ENCODE measurements around the gene OSGEPL1.
A peak's percentile ranks its signal among the peaks of the same experiment; 100 is the strongest.
"Not testable (repeated sequence)": the region's sequence is repeated elsewhere in the genome, so short reads cannot be mapped to it uniquely, and the experiment has no call there.

Gene OSGEPL1, protein sequence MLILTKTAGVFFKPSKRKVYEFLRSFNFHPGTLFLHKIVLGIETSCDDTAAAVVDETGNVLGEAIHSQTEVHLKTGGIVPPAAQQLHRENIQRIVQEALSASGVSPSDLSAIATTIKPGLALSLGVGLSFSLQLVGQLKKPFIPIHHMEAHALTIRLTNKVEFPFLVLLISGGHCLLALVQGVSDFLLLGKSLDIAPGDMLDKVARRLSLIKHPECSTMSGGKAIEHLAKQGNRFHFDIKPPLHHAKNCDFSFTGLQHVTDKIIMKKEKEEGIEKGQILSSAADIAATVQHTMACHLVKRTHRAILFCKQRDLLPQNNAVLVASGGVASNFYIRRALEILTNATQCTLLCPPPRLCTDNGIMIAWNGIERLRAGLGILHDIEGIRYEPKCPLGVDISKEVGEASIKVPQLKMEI
- total RNA-seq, result 5.3 to 16.4 reads per million in 2 donors

DNA sequence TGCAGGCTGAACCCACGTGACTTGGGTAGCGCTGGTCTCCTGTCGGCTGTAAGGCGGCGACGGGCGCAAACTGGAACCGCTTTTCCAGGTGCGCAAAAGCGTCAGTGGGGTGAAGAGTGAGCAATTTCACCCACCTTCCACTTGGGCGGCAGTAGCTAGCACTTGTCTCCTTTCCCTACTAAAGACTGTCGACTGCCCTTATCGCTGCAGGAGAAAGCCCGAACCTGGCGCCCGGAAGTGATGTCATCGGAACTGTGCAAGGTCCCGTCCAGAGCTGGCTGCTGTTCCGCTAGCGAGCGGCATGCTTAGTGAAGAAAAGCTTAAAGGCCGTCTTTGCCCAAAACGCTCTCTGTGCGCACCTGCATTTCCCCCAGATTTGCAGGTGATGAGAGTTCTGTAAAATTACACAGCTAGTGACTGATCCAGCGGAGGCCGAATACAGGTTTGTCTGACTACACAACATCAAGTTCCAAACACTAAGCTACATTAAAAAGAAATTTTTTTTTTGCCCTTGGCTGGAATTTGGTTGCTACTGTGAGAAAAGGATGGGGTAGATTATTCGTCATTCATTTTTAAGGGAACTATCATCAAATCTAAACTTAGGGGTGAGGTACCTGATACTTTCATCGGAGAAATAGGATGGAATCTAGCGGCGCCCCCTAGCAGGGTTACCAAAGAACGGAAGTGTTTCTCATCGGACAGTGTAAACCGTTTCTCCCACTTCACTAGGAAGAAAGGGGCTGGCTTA, at the start of gene OSGEPL1:
Gene OSGEPL1, minus strand, starts transcription at position 242 of the 748 bp plus-strand sequence. CDS start 1,152 bp downstream, outside the sequence.
- peak; percentile 87 for DNase-seq

DNA sequence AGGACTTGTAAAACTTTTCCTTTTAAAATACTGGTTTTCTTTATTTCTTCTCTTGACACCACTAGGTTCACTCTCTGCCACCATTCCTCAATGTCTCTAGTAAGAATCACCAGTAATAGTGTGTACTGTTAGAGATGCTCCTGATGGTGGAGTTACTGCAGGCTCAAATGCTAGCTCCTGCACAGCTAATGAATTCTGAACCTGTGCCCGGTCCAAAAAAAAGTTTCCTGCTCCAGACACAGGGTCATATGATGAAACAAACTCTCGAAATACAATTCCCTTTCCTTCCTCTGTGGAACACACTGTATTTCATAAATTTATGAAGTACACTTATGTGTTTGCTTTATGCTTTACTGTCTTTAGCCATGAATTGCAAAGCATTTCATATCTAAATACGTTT, 40.8 kb upstream of the OSGEPL1 start:
- no peak for DNase-seq

GRCh38 chr2:189802396-189802912, 39.9 kb upstream of the OSGEPL1 start:
- no peak for DNase-seq

DNA sequence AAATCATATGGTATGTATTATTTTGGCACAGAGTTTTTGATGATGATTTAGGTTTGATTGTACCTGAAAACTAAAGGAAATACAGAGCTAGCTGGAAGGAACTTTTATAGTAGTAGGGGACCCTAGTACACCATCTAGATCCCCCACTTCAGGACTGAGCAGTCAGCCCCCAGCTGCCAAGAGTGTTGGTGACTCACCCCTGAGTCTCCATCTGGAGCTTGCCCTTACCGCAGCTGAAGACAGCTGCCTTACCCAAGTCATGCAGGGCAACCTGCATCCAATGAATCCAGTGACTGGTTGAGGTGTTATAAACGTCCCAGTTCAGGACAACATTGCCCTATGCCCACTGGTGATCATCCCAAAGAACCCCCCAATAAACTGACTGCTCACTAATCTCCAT, 36.9 kb upstream of the OSGEPL1 start:
- DNase-seq, result no peak

DNA sequence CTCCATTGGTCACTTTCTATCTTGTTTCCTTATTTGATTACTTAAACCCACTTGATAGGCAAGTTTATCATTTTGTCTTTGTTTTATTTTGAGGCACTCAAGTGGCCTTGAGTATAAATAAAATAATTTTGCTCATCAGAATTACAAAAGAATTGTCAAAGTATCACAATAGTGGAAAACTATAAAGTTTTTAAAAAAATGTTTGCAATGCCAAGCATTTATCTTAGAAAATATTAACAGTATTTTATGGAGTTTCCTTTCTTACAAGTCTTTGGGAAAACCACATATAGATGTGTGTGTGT, 36.4 kb upstream of the OSGEPL1 start:
- DNase-seq, result no peak

- no peak for DNase-seq
Measured at GRCh38 chr2:189798312-189799029, 35.9 kb upstream of the OSGEPL1 start.

- no peak for DNase-seq
Measured at GRCh38 chr2:189797902-189798301, 35.3 kb upstream of the OSGEPL1 start.

DNA sequence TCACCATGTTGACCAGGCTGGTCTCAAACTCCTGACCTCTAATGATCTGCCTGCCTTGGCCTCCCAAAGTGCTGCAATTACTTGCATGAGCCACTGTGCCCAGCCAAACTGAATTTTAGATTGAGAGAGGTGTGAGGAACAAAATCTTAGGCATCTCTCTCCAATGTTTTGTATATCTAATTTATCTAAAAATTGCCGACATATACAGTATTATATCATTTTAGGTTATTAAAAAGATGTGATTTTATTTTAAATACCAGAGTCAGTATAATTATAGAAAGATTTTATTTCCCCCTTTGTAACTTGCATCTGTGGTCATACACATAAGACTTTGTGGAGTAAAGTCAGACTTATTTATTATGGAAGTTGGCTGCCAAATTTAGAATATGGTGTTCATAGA, 31.7 kb upstream of the OSGEPL1 start:
- no peak for DNase-seq

- DNase-seq, result no peak
Measured at GRCh38 chr2:189791338-189792042, 28.9 kb upstream of the OSGEPL1 start.

DNA sequence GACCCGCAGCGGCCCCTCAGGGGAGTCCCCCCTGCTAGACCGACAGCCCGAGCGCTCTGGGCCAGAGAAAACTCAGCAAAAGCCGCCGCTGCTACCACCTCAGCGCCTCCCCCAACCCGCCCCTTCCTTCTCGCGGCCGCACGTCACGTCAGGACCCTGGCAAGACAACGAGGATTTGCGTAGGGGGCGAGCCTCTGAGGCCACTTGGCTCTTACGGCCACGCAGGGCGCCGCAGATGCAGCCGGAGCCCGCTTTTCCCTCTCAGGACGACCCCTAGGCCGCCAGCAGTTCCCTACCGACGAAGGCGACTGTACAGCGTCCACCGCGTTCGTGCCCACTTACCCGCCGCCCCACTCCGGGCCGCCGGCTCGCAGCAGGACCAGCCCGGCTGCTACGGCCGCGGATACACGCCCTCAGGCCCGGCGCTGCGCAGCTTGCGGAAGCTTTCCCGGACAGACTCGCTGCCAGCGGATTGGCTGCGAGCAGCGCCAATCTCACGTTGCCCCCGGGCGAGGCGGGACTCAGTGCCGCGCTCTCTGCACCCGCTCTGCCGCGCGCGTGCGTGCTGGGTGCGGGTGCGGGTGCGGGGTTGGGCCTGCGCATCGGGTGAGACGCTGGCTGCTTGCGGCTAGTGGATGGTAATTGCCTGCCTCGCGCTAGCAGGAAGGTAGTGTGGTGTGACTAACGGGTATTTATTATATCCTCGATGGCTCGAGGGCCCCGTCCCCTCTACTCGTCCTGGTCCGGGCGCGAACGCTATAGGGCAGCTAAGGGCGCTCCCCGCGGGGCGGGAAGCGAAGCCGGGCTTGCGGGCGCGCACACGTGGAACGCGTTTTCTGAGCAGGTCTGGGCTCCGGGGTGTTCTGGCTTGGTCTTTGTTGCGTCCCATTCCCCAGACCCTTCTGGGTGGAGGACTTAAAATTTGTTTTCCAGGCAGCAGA, 21.6 kb upstream of the OSGEPL1 start, which contains the start of the genes ORMDL1 and PMS1:
Gene ORMDL1, minus strand, starts transcription at position 413 of the 941 bp plus-strand sequence. CDS start 1,744 bp downstream, outside the sequence.
Gene PMS1, plus strand, starts transcription at position 524 of the 941 bp plus-strand sequence. CDS start 7,360 bp downstream, outside the sequence.
- DNase-seq, result peak; percentile 90

DNA sequence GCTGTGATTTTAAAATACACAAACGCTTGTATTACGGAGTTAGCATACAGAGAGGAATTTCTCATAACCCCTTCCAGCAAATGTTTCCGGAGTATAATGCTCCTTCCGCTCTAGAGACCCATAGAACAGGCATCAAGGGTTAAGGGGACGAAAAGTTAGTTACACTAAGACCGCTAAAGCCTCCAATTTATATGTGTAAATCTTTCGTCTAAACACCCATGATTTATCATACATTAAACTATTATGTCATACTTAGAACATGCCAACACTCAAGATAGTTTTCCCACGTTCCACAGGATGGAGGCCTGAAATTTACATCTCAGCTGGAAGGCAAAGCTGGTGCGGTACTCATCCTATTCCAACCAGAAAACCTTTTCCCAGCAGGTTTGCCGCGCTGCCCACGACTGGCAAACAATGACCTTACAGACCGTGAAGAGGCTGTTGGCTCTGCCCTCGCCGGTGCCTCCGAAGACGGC, 20.9 kb upstream of the OSGEPL1 start:
- no peak for DNase-seq

GRCh38 chr2:189782221-189782671, 19.7 kb upstream of the OSGEPL1 start:
- no peak for DNase-seq

DNA sequence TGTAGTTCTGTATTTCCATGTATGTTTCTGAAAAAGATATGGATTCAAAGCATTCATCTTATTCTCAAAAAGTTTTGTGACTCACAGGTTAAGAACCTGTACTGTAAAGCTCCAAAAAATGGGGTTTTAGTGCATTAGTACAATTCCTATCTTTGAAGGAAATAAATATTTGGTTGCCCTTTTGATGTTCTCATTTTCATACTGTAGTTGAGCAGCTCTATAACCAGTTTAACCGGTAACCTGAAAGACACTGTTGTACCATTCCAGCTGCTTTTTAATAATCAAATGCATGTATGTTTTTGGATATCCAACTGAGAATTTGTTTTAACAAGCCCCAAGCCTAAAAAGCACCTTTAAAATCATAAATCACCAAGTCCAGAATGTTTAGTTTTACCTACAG, 9.6 kb upstream of the OSGEPL1 start:
- DNase-seq, result no peak

DNA sequence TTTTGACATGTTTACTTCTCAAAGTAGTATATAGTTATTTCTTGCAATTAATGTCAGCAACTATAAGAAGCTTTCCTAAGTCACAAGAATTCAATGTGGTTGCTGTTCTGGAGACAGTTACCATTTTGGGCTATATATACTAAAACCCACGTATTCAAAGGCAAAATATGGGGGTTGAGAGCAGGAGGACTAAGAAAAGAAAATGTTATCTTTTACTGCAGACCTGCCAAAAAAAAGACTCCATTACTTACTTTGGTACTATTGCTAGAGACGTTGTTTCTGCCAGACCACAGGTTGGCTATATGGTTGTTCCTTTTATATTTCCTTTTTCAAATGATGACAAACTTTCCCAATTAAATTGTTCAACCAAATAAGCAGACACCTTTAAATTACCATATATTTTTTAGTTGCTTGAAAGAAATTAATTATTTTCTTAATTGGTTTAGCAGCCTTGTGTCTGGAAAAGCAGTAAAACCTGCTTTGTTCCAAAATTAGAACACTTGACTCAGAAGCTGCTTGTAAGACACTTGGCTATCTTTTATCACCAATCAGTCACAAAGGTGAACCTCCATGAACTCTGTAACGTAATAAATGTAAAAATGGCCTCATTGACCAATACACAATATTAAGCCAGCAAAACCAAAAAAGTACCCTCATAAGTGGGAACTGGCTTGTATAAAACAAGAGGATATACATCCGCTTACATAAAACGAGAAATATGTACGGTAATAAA, 8.2 kb upstream of the OSGEPL1 start:
- no peak for DNase-seq

GRCh38 chr2:189763908-189764661, 1.5 kb upstream of the OSGEPL1 start:
- no peak for DNase-seq

- no peak for DNase-seq
Measured at GRCh38 chr2:189762229-189762550, 402 bp downstream of the OSGEPL1 start.

- not testable (repeated sequence) for DNase-seq
Measured at GRCh38 chr2:189760154-189760553, 2.4 kb downstream of the OSGEPL1 start.

DNA sequence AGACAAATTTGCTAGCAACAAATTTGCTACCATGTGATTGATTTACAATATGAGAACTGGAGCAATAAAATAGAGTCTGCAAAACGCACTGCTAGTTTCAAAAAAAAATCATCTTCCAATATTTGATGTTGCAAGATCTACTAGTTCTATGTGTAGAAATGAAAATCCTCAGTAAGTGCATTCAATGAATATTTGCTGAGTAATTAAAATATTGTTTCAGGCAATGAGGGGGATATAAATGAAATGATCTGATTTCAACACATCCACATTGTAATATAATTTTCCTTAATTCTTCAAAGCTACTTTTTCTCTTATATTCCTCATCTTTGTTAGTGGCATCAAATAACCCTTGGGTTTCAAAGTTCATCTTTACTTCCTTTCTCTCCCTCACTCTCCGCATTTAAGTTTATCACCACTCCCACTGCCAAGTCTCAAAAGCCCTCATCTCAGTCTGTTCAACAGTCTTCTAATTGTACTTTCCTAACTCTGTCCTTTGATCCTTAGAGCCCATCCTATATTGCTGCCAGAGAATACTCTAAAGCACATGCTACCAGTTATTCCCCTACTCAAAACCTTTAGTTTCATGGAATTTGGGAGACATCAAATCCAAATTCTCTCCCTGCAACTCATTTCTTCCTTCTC, 6.2 kb downstream of the OSGEPL1 start:
- DNase-seq, result no peak

- peak; percentile 15 for DNase-seq
Measured at GRCh38 chr2:189751080-189751658, 11.4 kb downstream of the OSGEPL1 start.

Measured in T-helper 9 cell (primary cell).